GM12891 (cell line): ENCODE measurements around the gene CTPS2.

Source experiments
- PAX5 ChIP-seq: IDR thresholded peaks from 2 replicates; pipeline ENCODE4 v1.6.1; 2011; ENCODE audit warnings: low read length, moderate library complexity, mild to moderate bottlenecking; ENCODE audit not compliant: insufficient read depth, severe bottlenecking
- POLR2A ChIP-seq: IDR thresholded peaks from 2 replicates; pipeline ENCODE4 v1.6.1; 2011; ENCODE audit warnings: low read depth, low read length, control low read depth
- POLR2AphosphoS5 ChIP-seq: IDR thresholded peaks from 2 replicates; pipeline ENCODE4 v1.6.1; 2011; ENCODE audit warnings: low read depth, low read length, control low read depth
- POU2F2 ChIP-seq: IDR thresholded peaks from 2 replicates; pipeline ENCODE4 v1.6.1; 2011; ENCODE audit warnings: low read depth, mild to moderate bottlenecking, control low read depth, low read length, moderate library complexity
- SPI1 ChIP-seq: IDR thresholded peaks from 2 replicates; pipeline ENCODE4 v1.6.1; 2011; ENCODE audit warnings: low read depth, low read length, control low read depth
- TAF1 ChIP-seq: IDR thresholded peaks from 2 replicates; pipeline ENCODE4 v1.6.1; 2011; ENCODE audit warnings: low read depth, low read length, control low read depth

- TF ChIP-seq POLR2A (no peak), SPI1 (no peak), TAF1 (no peak), POLR2AphosphoS5 (no peak), PAX5 (no peak), POU2F2 (no peak)
Measured at GRCh38 chrX:16638533-16638932, 73.9 kb downstream of the CTPS2 start.
